AML-193 (cell line): Measurements from ENCODE around the gene MUC20.
"Not testable (repeated sequence)": the region's sequence is repeated elsewhere in the genome, so short reads cannot be mapped to it uniquely, and the experiment has no call there.

Source experiments
- DNase-seq, 2 experiments: peaks; one replicate each; lab custom pipeline; 2025; lab: John Stamatoyannopoulos, UW

MUC20 gene

DNA sequence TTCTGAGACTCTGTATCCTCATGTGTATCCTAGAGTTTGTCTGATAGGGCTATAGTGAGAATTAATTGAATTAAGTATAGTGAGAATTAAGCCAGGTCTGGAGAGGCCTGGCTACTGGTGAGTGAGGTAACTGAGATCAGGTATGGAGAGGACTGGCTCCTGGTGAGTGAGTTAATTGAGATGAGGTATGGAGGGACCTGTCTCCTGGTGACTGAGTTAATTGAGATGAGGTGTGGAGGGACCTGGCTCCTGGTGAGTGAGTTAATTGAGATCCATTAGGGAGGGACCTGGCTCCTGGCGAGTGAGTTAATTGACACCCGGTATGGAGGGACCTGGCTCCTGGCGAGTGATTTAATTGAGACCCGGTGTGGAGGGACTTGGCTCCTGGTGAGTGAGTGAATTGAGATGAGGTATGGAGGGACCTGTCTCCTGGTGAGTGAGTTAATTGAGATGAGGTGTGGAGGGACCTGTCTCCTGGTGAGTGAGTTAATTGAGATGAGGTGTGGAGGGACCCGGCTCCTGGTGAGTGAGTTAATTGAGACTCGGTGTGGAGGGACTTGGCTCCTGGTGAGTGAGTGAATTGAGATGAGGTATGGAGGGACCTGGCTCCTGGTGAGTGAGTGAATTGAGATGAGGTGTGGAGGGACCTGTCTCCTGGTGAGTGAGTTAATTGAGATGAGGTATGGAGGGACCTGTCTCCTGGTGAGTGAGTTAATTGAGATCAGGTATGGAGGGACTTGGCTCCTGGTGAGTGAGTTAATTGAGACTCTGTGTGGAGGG is 10.5 kb upstream of the MUC20 start:
- not testable (repeated sequence) for DNase-seq

DNA sequence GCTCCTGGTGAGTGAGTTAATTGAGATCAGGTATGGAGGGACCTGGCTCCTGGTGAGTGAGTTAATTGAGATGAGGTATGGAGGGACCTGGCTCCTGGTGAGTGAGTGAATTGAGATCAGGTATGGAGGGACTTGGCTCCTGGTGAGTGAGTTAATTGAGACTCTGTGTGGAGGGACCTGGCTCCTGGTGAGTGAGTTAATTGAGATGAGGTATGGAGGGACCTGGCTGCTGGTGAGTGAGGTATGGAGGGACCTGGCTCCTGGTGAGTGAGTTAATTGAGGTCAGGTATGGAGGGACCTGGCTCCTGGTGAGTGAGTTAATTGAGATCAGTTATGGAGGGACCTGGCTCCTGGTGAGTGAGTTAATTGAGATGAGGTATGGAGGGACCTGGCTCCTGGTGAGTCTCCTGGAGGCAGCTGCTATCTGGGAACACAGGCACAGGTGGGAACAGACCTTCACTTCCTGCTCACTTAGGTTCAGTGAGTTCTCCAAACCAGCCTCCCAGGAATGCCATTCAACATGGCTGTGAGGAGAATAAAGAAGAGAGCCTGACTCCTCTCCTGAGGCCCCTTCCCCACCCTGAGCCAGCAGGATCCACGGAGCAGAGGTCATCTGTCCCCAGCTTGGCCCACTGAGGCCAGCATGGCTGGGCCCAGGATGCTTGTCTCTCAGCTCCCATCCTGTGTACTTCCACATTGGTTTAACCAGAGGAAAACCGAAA is 9.5 kb upstream of the MUC20 start:
- not testable (repeated sequence) for DNase-seq

DNA sequence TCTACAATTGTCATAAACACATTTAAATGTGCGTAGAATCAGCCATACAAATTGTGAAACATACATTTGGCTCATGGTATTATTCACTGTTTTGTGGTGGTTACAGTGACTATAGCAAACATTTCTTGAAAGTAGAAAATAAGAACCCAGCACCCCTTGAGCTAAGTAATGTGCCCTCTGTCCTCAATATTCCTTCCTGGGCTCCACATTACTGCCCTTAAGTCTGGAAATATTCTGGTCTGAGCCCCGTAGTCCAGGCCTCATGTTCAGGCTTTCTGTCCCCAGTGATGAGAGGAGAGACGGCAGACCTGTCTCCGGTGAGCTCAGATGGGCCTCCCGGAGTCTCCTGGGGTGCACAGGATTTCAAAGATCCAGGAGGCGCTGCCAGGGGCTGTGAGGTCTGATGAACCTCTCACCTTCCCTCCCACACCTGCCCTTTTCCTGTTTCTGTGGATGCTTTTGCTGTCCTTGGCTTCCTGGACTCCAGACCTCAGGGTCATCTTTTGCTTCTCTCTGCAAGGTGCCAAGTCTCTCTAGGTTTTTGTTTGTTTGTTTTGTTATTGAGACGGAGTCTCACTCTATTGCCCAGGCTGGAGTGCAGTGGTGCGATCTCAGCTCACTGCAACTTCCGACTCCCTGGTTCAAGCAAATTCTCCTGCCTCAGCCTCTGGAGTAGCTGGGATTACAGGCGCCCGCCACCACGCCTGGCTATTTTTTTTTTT is 8.8 kb upstream of the MUC20 start:
- DNase-seq, result no peak

DNA sequence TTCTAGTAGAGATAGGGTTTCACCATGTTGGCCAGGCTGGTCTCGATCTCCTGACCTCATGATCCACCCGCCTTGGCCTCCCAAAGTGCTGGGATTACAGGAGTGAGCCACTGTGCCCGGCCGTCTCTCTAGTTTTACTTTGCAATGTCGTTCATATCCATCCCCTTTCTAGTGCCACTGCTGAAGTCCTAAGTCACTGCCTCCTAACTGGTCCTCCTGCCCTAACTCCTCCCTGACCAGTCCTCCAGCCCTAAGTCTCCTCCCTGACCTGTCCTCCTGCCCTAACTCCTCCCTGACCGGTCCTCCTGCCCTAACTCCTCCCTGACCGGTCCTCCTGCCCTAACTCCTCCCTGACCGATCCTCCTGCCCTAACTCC is 8.3 kb upstream of the MUC20 start:
- not testable (repeated sequence) for DNase-seq

DNA sequence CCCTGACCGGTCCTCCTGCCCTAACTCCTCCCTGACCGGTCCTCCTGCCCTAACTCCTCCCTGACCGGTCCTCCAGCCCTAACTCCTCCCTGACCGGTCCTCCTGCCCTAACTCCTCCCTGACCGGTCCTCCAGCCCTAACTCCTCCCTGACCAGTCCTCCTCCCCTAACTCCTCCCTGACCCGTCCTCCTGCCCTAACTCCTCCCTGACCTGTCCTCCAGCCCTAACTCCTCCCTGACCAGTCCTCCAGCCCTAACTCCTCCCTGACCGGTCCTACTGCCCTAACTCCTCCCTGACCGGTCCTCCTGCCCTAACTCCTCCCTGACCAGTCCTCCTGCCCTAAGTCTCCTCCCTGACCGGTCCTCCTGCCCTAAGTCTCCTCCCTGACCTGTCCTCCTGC is 7.6 kb upstream of the MUC20 start:
- not testable (repeated sequence) for DNase-seq

DNA sequence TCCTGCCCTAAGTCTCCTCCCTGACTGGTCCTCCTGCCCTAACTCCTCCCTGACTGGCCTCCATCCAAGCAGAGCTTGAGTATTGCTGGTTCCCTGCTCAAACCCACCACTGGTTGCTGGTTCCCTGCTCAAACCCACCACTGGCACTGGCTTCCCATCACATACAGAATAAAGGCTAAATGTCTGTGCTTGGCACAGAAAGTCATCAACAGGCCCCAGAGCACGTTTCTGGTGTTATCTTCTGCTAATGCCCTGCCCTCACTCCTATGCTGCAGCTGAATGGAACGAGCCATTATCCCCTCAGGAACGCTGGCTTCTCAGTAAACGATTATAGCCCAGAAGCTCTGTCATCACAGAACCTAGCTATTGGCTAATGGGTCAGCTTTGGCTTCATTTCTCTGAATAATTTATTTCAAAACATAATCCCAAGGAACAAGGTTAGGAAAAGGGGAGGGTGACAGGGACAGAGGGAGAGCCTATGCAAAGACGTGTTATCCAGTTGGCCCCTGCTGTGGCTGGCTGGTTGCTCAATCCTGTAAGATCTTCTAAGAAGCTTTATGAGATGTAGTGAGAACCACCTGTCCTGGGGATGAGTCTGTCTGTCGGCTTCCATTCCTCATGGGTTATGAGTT is 6.3 kb upstream of the MUC20 start:
- DNase-seq, result no peak

DNA sequence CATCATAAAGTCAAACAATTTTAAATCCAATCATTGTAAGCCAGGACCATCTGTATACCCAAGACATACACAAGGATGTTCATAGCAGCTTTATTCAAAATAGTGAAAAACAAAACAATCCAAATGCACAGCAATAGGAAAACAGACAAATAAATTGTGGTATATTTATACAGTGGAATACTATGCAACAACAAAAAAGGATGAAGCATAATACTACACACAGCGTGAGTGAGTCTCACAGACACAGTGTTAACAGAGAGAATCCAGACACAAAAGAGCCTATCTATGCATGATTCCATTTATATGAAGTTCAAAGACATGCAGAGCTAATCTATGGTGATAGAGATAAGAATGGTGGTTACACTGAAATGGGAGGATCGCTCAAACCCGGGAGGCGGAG is 5.6 kb upstream of the MUC20 start:
- DNase-seq, result no peak

DNA sequence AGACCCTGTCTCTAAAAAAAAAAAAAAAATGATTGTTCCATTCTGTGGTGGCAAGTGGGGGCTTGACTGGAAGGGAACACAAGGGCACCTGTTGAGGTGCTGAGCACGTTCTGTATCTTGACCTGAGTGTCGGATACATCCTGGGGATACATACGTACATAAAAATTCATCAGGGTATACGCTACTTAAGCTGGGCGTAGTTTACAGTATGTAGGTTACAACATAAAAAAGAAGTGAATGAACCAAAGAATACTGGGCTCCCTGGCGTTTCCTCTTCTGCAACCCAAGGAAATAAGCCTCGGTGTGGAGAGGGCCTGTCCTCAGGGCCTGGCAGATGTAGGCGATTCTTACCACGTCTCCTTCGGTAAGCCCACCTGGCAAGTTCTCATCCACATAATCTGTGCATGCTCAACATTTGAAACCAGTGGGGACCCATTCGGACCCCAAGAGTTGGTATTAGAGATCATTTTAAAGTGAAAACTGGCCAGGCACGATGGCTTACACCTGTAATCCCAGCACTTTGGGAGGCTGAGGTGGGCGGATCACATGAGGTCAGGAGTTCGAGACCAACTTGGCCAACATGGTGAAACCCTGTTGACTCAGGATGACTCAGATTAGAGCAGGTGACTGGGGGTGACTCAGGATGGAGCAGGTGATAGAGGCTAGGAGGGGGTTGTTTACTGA is 5.1 kb upstream of the MUC20 start:
- no peak for DNase-seq

DNA sequence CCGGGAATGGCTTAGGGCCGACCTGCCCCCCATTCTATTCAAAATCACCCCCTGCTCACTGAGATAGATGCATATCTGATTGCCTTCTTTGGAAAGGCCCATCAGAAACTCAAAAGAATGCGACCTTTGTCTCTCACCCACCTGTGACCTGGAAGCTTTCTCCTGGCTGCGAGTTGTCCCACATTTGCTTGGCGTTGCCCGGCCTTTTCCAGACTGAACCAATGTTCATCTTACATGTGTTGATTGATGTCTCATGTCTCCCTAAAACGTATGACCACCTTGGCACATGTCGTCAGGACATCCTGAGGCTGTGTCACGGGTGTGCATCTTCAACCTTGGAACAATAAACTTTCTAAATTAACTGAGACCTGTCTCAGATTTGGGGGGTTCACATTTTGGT is 3.4 kb upstream of the MUC20 start:
- DNase-seq, result no peak

DNA sequence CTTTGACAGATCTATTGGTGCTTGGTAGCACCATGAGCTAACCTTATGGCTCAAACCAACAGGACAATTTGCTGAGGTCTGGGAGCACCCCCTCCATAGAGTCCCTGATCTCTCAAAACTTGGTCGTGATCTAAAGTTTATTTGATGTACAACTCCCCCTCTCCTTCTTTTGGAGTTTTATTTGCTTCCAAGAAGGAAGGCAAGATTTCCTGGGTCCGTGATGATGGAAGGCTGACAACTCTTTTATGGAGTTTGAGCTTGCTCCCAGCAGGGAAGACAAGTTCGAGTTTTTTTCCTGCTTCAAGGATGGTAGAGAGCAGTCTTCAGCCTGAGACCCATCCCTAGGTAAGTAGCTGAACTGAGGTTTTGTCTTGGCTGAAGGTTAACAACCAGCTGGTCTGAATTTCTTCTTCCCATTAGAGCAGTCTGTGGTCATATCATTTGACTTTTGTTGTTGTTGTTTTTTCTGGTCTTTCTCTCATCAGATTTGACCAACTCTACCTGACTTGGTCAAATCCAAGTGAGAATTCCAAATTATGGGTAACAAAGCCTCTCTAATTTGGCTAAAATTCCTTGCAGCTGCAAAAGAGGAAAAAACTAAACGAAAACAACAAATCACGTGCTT is 2.8 kb upstream of the MUC20 start:
- no peak for DNase-seq

DNA sequence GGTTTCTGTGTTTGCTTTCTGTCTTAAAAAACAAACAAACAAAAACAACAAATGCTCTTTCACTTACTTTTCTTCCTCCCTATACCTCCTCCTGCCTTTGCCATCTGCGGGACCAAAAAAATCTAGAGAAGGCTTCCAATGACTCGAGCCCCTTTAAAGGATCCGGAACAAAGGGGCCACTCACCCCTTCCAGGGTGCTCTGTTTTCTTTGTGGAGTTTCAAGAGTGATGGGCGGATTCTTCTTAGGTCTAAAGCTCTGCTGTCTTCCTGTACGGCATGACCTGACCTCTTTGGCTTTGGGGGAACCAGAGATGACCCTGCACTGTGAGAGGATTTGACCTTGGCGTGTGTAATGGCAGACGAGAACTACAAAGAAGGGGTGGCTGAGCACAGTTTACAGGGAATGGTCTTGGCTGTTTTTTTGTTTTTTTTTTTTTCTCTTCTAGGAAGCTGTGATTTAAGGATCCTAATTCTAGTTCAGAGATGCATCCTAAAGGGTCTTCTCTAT is 2.2 kb upstream of the MUC20 start:
- DNase-seq, result no peak

DNA sequence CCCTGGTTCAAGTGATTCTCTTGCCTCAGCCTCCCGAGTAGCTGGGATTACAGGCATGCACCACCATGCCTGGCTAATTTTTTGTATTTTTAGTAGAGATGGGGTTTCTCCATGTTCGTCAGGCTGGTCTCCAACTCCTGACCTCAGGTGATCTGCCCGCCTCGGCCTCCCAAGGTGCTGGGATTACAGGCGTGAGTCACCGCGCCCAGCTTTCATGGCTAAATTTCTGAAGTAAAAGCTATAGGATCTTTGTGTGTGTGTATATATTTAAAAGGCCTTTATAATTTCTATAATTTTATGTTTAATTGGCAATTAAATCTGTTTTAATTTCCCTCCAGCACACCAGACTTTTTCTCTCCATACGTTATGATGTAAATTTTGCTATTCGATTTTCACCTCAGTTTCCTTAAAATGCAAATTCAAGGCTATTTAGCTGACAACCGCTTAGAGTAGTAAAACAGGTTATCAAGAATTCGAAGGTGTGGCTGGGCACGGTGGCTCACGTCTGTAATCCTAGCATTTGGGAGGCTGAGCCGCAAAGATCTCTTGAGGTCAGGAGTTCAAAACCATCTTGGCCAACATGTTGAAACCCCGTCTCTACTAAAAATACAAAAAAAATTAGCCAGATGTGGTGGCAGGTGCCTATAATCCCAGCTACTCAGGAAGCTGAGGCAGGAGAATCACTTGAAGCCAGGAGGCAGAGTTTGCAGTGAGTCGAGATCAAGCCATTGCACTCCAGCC is 1.1 kb upstream of the MUC20 start:
- not testable (repeated sequence) for DNase-seq

DNA sequence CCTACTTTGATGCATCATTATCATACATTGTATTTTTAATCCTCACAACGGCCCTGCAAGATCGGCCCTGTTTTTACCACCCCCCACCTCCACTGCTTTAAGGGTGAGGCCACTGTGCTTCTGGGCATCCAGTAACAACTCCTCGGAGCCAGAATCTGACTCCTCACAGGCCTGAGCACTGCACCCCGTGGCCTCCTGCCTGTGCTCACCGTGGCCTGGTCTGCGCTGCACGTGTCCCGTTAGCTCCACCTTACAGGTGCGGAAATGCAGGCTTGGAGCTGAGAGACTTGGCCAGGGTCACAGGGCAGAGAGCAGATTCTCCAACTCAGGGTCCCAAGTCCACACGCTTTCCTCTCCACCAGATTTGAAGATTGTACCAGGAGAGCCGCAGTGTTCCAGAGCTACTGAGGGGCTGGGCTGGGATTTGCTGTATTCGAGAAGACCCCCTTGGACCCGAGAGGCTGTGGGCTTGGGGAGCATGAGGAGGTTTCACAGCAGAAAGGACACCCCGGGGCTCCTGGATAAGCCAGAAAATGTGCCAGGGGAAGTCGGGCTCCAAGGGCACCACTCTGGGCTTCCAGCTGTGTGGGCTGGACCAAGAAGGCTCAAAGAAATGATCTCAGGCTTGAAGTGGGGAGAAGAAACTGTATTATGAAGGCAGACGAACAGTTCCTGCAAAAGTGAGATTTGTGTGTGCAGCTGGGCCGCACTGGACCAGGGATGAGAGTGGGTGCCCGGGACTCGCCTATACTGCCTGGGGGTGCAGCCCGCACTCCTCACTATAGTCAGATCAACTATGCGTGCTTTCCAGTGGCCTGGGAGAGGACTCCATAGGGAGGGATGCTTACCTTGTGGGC is 1.6 kb downstream of the MUC20 start:
- not testable (repeated sequence) for DNase-seq

DNA sequence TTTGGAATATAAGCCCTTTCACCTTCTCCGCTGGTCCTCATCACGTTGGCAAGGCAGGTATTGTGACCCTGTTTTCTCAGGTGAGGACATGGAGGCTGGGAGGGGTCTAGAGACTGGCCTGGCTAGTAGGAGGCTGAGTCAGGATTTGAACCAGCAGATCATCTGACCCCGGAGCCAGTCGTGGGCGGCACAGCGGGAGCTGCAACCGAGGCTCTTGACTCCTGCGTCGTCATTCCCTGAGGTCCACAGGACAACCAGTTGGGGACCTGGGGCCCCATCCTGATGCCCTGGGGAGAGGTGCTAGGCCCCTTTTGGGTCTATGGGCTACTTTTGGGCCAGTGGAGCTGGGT is 2.2 kb downstream of the MUC20 start:
- DNase-seq, result not testable (repeated sequence)

DNA sequence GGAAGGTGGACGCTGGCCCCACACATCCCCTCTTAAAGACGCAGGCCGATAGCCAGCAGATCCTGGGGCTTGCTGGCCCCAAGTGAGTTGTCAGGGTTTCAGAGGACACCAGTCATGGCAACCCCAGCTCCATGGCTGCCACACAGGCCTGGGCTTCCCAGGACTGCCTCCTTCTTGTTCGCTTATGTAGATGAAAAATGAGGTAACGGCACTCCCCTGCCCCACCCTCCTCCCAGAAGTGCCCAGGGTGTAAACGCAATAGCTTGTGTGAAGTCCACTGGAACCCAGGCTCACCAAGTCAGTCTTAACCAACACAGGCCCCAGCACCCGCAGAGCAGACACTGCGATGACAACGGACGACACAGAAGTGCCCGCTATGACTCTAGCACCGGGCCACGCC is 3.6 kb downstream of the MUC20 start:
- not testable (repeated sequence) for DNase-seq

DNA sequence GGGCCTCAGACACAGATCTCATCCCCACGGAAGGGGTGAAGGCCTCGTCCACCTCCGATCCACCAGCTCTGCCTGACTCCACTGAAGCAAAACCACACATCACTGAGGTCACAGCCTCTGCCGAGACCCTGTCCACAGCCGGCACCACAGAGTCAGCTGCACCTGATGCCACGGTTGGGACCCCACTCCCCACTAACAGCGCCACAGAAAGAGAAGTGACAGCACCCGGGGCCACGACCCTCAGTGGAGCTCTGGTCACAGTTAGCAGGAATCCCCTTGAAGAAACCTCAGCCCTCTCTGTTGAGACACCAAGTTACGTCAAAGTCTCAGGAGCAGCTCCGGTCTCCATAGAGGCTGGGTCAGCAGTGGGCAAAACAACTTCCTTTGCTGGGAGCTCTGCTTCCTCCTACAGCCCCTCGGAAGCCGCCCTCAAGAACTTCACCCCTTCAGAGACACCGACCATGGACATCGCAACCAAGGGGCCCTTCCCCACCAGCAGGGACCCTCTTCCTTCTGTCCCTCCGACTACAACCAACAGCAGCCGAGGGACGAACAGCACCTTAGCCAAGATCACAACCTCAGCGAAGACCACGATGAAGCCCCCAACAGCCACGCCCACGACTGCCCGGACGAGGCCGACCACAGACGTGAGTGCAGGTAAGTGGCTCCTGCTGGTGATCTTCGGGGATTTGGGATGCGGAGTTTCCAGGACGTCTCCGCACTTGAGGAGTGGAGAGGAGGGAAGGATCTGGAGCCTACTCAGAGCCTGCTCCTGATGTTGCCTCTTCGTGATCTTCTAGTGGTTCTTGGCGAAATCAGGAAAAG is 5.3 kb downstream of the MUC20 start:
- not testable (repeated sequence) for DNase-seq

DNA sequence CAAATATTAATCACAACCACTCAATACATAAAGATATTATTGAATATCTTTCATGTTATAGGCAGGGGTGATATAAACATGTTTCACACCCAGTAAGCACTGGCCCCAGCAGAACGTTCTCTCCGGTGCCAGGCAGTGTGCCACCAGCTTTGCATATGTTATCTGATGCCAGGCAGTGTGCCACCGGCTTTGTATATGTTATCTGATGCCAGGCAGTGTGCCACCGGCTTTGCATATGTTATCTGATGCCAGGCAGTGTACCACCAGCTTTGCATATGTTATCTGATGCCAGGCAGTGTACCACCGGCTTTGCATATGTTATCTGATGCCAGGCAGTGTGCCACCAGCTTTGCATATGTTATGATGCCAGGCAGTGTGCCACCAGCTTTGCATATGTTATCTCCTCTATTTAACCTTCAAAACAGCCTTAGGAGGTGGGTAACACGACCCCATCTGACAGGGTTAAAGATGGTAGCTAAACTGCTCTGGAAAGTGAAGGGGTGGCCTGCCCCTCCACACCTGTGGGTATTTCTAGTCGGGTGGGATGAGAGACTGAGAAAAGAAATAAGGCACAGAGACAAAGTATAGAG is 6.9 kb downstream of the MUC20 start:
- DNase-seq, result no peak

DNA sequence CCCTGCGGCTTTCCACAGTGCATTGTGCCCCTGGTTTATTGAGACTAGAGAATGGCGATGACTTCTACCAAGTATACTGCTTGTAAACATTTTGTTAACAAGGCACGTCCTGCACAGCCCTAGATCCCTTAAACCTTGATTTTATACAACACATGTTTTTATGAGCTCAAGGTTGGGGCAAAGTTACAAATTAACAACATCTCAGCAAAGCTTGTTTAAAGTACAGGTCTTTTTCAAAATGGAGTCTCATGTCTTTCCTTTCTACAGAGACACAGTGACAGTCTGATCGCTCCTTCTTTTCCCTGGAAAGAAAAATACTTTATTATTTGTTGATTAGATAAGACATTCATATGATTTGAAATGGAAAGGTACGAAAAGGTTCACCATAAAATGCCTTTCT is 8.0 kb downstream of the MUC20 start:
- not testable (repeated sequence) for DNase-seq
